Left cardiac atrium (tissue), 4 donors: Measurements from ENCODE around the gene SLC6A18. TPM values are rescaled to one million over a fixed set of nuclear protein-coding genes. Genes with fewer than 3 reads are reported as not detected.

Source experiments
- ATAC-seq, 2 donors: fragments of 200-7000 bp; cut with Tn5 transposase; one replicate each; pipeline ENCODE4 v1.9.1; 2020; ENCODE audit warnings: mild to moderate bottlenecking in 2 of 2, moderate library complexity in 2 of 2
- DNase-seq: peaks from one replicate; pipeline ENCODE4 v3.0.0-alpha.2; 2020
- intact Hi-C, 2 donors: fragments of 100-400 bp; cut with DNase I; formaldehyde crosslinking; loops; one replicate each; pipeline versions ENCODE4 v1.14.1 to v1.15.1; 2022 to 2023
- total RNA-seq, 2 donors: library from RNA; stranded (reverse); fragmentation: NEBNext Ultra II Directional; extraction: Animal tissue kit (Norgen Biotek cat#: 25700); gene quantifications; one replicate each; pipeline ENCODE4 v1.2.1, GENCODE V29; 2021
- donor health status: DM: no; HTN: yes; CAD: no.
- donor health status: DM: no; HTN: yes; CAD: no; lungs with severe emphysema.
- donor health status: DM: yes; HTN: yes; CAD: no.
- donor health status: Dilated cardiomyopathy.

Gene SLC6A18
- total RNA-seq, 2 donors from 2014 or later, result not detected

GRCh38 chr5:1212271-1212670 is 12.9 kb upstream of the SLC6A18 start:
- DNase-seq, result peak; percentile 7
- ATAC-seq, result no peak
- intact Hi-C loops, result no loop called here

- intact Hi-C loops, result no loop called here
- DNase-seq, result peak; percentile 13
- ATAC-seq, result no peak
These were observed 12.3 kb upstream of the SLC6A18 start for GRCh38 chr5:1212881-1213280.

GRCh38 chr5:1213508-1214162 is 11.5 kb upstream of the SLC6A18 start:
- DNase-seq (peak; percentile 8), ATAC-seq (no peak)
- intact Hi-C loops, result no loop called here

- ATAC-seq (no peak), DNase-seq (no peak)
- intact Hi-C loops, result no loop called here
These were observed 10.8 kb upstream of the SLC6A18 start for GRCh38 chr5:1214163-1214935.

- intact Hi-C loops, result no loop called here
- ATAC-seq, result no peak
These were observed 10.3 kb upstream of the SLC6A18 start for GRCh38 chr5:1214936-1215220.

GRCh38 chr5:1215320-1216096 is 9.7 kb upstream of the SLC6A18 start:
- ATAC-seq, result no peak
- DNase-seq, result no peak
- intact Hi-C loops, result no loop called here

More at GRCh38 chr5:1214936-1215220, 10.3 kb upstream of the SLC6A18 start:
- no peak for DNase-seq

- ATAC-seq (no peak), DNase-seq (no peak)
- intact Hi-C loops, result no loop called here
These were observed 8.8 kb upstream of the SLC6A18 start for GRCh38 chr5:1216211-1216917.

GRCh38 chr5:1216918-1217295 is 8.3 kb upstream of the SLC6A18 start:
- intact Hi-C loops, result no loop called here
- no peak for ATAC-seq
- no peak for DNase-seq

GRCh38 chr5:1217596-1218206 is 7.5 kb upstream of the SLC6A18 start:
- intact Hi-C loops, result no loop called here
- ATAC-seq (no peak), DNase-seq (no peak)

- intact Hi-C loops, result no loop called here
- no peak for ATAC-seq
- no peak for DNase-seq
These were observed 6.7 kb upstream of the SLC6A18 start for GRCh38 chr5:1218351-1219080.

- DNase-seq, result no peak
- intact Hi-C loops, result no loop called here
- ATAC-seq, result no peak
These were observed 5.9 kb upstream of the SLC6A18 start for GRCh38 chr5:1219098-1219767.

GRCh38 chr5:1219768-1220100 is 5.4 kb upstream of the SLC6A18 start:
- intact Hi-C loops, result no loop called here
- no peak for DNase-seq
- no peak for ATAC-seq

- intact Hi-C loops, result no loop called here
- DNase-seq (no peak), ATAC-seq (no peak)
These were observed 4.8 kb upstream of the SLC6A18 start for GRCh38 chr5:1220351-1220750.

- ATAC-seq (no peak), DNase-seq (no peak)
- intact Hi-C loops, result no loop called here
These were observed 4.3 kb upstream of the SLC6A18 start for GRCh38 chr5:1220831-1221230.

GRCh38 chr5:1221721-1222120 is 3.5 kb upstream of the SLC6A18 start:
- ATAC-seq (no peak), DNase-seq (no peak)
- intact Hi-C loops, result no loop called here

- no peak for DNase-seq
- no peak for ATAC-seq
- intact Hi-C loops, result no loop called here
These were observed 3.0 kb upstream of the SLC6A18 start for GRCh38 chr5:1222147-1222546.

- intact Hi-C loops, result no loop called here
These were observed 2.4 kb upstream of the SLC6A18 start for GRCh38 chr5:1222621-1223277.

GRCh38 chr5:1223278-1223670 is 1.9 kb upstream of the SLC6A18 start:
- intact Hi-C loops, result no loop called here
- ATAC-seq, result no peak
- DNase-seq, result no peak

More at GRCh38 chr5:1222621-1223277, 2.4 kb upstream of the SLC6A18 start:
- no peak for DNase-seq
- no peak for ATAC-seq
